CD4-positive, alpha-beta T cell treated with Interleukin-1 beta for 1 hour (primary cell): ENCODE results near the gene VPS51.

Source experiments
- DNase-seq, 2 donors: peaks; one replicate each; pipeline ENCODE4 v3.0.0-alpha.2; 2020 to 2022

Gene VPS51

GRCh38 chr11:65077451-65077850 lies 18.6 kb upstream of the VPS51 start:
- DNase-seq: no peak

GRCh38 chr11:65078151-65078550 lies 17.9 kb upstream of the VPS51 start:
- DNase-seq: peak; percentile 73 to 81

GRCh38 chr11:65078786-65079342 lies 17.1 kb upstream of the VPS51 start:
- DNase-seq: no peak

- no peak for DNase-seq
Observed at GRCh38 chr11:65083134-65083833, 12.7 kb upstream of the VPS51 start.

GRCh38 chr11:65083834-65084597 lies 12.0 kb upstream of the VPS51 start, which contains the start of the genes CDCA5 and ZFPL1:
Gene CDCA5, minus strand, starts transcription at chr11:65084040. Its CDS starts 62 bp downstream, at chr11:65083978.
Gene ZFPL1, plus strand, starts transcription at chr11:65084222. Its CDS starts 477 bp downstream, at chr11:65084699.
- peak; percentile 96 for DNase-seq

- DNase-seq: no peak
Observed at GRCh38 chr11:65084598-65085375, 11.2 kb upstream of the VPS51 start.

GRCh38 chr11:65085446-65085845 lies 10.6 kb upstream of the VPS51 start:
- DNase-seq: no peak

GRCh38 chr11:65086809-65087208 lies 9.2 kb upstream of the VPS51 start:
- DNase-seq: no peak

- no peak for DNase-seq
Observed at GRCh38 chr11:65087216-65087615, 8.8 kb upstream of the VPS51 start.

GRCh38 chr11:65087827-65088226 lies 8.2 kb upstream of the VPS51 start:
- no peak for DNase-seq

GRCh38 chr11:65089621-65090020 lies 6.4 kb upstream of the VPS51 start:
- no peak for DNase-seq

- no peak for DNase-seq
Observed at GRCh38 chr11:65090628-65091027, 5.4 kb upstream of the VPS51 start.

GRCh38 chr11:65095427-65095826 lies 587 bp upstream of the VPS51 start:
- no peak for DNase-seq

GRCh38 chr11:65096926-65097325 lies 912 bp downstream of the VPS51 start:
- DNase-seq: no peak

GRCh38 chr11:65100674-65101350 lies 4.8 kb downstream of the VPS51 start:
- DNase-seq: no peak

- DNase-seq: no peak
Observed at GRCh38 chr11:65102142-65103095, 6.4 kb downstream of the VPS51 start.

GRCh38 chr11:65103476-65103875 lies 7.5 kb downstream of the VPS51 start:
- DNase-seq: no peak

GRCh38 chr11:65104628-65105027 lies 8.6 kb downstream of the VPS51 start:
- no peak for DNase-seq

- no peak for DNase-seq
Observed at GRCh38 chr11:65107078-65107477, 11.1 kb downstream of the VPS51 start.

- DNase-seq: no peak
Observed at GRCh38 chr11:65107751-65108468, 11.9 kb downstream of the VPS51 start.
